Measurements from ENCODE around the gene SMARCD3.

The SMARCD3 gene

DNA sequence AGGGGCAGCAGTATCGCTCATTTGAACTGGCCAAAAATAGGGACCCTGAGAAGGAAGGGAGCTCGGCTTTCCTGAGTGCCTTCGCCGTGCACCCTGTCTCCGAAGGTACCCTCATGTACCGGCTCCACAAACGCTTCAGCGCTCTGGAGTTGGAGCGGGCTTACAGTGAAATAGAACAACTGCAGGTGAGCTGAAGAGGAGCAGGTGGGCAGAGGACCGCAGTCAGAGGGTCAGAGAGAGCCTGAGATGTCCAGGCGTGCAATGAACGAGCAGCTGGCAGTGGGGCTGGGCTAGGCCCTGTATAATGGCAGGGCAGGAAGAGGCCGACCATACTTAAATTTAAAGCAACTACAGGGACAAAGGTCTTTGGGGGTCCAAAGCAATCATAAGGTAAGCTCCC lies 12.1 kb downstream of the SMARCD3 start:
- no peak for DNase-seq (ENCODE audit: low spot score)

DNA sequence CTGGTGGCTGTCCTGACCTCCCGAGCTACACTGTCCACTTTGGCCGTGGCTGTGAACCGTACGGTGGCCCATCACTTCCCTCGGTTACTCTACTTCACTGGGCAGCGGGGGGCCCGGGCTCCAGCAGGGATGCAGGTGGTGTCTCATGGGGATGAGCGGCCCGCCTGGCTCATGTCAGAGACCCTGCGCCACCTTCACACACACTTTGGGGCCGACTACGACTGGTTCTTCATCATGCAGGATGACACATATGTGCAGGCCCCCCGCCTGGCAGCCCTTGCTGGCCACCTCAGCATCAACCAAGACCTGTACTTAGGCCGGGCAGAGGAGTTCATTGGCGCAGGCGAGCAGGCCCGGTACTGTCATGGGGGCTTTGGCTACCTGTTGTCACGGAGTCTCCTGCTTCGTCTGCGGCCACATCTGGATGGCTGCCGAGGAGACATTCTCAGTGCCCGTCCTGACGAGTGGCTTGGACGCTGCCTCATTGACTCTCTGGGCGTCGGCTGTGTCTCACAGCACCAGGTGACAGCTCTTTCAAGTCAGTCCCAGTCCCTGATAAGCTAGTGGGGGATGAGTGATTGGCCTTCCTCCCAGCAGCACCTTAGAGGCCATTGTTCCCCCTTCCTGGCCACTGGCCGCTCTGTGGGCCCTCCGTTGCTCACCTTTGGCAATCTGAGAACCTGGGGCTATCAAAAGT lies 13.3 kb downstream of the SMARCD3 start:
- DNase-seq (ENCODE audit: low spot score), result no peak

DNA sequence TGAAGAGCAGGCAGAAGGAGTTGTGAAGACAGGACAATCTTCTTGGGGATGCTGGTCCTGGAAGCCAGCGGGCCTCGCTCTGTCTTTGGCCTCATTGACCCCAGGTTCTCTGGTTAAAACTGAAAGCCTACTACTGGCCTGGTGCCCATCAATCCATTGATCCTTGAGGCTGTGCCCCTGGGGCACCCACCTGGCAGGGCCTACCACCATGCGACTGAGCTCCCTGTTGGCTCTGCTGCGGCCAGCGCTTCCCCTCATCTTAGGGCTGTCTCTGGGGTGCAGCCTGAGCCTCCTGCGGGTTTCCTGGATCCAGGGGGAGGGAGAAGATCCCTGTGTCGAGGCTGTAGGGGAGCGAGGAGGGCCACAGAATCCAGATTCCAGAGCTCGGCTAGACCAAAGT lies 14.7 kb downstream of the SMARCD3 start:
- no peak for DNase-seq (ENCODE audit: low spot score)

DNA sequence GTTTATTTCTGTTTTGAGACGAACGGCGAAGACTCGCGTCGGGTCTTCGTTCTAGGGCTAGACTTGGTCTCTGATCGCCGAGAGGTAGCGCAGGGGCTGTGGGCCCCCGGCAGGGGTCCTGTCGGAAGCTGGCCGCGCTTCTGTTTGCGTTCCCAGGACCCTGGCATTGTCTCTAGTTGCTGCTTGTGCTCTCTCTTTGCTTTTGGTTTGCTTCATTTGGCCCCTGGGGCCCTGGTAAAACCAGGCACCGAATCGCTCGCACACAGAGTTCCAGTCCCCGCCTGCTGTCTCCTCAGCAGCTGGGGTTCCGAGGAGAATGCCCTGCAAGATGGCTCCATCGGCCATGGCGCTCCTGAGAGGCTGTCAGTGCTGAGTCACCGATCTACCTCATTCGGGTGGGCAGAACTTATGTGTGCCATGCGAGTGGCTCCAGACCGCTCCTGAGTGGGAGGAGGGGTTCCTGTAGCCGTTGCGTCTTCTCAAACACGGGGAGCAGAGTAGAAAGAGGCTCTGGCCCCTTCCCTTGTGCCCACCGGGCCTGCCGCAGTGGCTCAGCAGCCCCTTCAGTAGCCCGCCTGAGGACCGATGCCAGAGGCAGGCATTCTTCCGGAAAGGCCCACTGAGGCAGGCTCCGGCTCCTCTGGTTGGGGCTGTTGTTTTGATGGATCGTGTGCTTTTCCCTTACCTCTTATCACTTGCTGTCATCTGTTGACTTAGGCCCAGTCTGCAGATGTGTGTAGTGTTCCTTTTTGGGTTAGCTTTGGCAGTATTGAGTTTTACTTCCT lies 15.4 kb downstream of the SMARCD3 start:
- DNase-seq (ENCODE audit: low spot score), result peak; percentile 49

DNA sequence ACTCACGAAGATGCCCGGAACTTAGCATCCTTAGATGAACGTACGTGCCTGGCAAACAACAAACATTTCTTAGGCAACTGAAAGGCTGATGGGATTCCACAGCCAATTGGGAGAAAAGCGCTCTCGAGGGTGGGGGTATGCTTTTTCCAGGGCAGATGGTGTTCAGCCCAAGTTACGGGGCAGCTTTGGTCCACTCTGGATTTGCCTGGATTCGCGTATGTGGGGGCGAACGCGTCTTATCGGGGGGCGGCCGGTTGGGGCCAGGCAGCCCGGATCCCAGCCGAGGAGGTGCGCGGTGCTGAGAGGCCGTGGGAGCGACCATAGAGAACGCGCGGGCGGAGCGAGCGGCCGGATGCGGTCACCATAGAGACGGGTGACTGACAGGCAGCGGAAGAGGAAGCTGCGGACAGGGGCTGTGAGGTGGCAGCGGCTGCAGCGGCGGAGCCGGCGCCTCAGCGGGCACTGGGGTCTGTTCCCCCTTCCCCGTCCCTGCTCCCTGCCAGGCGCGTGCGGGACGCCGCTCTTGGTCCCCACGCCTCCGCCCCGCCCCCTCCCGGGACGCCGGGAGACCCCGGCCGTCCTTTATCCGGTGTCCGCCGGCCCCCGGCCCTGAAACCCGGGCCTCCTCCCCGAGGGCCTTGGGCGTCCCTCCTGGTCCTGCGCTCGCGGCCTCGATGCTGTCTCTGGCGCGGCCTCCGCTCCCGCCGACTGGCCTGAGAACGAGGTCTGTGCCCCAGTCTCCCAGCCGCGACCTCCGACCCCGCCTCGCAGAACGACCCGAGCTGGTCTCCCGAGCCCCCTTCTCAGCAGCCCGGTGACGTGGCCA lies 16.2 kb downstream of the SMARCD3 start, which contains the start of gene CHPF2:
Gene CHPF2 (plus strand): TSS at position 393 of the 826 bp plus-strand sequence. CDS start 1,529 bp downstream, outside the sequence.
- peak; percentile 88 for DNase-seq (ENCODE audit: low spot score)

DNA sequence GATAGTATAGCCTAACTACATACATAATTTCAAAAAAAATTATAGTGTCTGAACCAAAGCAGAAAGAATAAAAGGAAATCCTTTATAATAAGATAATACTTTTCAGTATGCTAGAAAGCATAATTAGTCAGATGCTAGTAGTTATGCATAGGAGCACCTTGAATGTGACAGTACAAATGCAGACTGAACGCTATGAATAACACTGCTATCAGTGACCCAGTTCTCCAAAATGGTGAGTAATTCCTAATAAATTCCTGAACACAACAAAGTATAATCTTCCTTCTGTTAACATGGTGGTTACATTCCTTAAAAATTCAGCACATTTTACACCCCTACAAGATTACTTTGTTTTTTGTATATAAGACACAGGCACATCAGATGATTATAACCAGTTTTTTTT lies 17.4 kb downstream of the SMARCD3 start:
- DNase-seq (ENCODE audit: low spot score), result no peak

DNA sequence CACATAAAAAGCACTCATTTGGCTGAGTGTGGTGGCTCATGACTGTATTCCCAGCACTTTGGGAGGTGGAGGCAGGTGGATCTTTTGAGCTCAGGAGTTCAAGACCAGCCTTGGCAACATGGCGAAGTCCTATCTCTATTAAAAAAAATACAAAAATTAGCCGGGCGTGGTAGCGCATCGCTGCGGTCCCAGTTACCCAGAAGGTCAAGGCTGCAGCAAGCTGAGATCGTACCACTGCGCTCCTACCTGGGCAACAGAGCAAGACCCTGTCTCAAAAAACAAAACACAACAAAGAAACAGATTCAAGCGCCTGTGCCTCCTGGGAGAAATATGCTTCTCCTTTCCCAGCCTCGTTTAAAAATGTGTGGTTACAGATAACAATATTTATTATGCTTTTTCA lies 19.2 kb downstream of the SMARCD3 start:
- no peak for DNase-seq (ENCODE audit: low spot score)

DNA sequence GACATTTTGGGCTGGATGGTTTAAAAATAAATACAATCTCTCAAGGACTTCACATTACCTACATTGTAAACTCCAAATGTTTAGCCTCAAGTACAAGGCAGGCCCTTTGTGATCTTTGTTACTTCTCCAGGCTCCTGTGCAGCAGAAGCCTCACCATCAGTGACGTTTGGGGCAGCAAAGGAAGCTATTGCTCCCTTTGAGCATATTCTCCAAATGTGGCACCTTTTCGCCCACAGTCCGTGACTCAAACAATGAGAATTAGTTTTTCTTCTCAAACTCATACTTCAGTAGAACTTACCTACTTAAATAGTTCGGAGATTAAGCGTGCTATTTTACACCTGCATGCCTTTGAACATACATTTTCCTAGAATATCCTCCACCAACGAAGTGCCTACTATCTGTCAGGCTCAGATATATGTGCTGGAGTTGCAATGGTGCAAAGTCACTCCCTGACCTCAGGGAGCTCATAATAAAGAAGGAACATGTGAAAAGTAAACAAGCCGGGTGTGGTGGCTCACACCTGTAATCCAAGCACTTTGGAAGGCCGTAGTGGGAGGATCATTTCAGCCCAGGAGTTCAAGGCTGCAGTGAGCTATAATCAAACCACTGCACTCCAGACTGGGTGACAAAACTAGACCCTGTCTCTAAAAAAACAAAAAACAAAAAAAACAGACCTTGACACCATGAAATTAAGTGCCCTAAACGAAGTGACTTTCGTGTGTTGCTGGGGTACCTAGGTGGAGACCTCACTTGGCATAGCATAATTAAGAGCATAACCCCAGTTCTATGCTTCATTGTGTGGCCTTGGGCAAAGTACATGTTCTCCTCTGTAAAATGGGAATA lies 20.2 kb downstream of the SMARCD3 start:
- DNase-seq (ENCODE audit: low spot score), result no peak

DNA sequence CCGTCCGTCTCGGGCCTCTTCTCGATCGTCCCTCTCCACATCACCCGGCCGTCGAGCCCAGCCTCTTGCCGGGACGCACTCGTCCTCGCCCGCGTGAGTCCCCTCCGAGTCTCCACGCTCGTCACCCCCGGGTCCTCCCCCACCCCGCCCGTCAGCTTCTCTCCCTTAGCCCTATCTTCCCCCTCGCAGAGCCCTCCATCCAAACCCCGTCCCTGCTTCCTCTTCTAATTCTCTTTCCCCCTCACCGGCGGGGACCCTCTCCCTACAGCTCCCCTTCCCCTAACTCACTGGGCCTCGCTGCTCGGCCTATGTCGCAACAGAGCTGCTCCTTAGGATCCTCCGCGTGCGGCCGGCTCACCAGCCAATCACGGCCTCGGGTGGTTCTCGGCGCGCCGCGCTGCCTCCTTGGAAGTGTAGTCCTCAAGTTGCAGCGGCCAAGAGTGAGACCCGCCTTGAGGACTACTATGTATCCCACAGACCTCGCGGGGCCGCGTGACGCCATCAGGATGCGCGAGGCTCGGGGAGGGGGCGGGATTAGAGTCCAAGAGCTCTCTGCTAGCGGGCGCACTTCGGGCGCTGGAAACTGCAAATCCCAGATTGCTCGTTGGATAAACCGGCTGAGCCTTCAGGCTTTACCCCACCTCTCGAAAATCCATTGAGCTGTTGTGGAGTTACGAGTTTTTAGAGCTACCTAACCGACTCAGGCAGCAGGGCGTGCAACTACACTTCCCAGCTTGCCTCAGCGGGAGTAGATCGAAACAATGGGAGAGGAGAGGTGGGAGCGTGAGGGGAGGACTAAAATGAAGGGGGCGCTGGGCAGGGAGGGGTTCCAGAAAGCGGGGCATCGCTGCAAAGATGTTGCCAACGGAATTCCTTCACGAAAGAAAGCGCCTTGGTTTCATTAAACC lies 21.4 kb downstream of the SMARCD3 start, which contains the start of gene ABCF2:
Gene ABCF2 (minus strand): TSS at position 331 of the 908 bp plus-strand sequence. CDS start 747 bp downstream, outside the sequence.
- peak; percentile 96 for DNase-seq (ENCODE audit: low spot score)

DNA sequence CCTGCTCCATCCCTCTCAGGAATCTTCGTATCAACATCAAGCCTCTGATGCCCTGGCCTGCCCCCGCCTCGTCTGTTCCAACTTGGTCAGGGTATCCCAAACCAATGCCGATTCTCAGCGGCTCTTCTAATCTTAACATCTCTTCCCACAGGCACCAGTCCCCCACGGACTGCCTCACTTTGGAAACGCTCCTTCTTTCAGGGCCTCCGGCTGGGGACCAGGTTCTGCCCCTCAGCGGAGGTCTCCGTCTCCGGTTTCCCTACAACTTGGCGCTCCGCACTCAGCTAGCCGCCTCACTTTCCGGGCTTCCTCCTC lies 22.0 kb downstream of the SMARCD3 start:
- no peak for DNase-seq (ENCODE audit: low spot score)

DNA sequence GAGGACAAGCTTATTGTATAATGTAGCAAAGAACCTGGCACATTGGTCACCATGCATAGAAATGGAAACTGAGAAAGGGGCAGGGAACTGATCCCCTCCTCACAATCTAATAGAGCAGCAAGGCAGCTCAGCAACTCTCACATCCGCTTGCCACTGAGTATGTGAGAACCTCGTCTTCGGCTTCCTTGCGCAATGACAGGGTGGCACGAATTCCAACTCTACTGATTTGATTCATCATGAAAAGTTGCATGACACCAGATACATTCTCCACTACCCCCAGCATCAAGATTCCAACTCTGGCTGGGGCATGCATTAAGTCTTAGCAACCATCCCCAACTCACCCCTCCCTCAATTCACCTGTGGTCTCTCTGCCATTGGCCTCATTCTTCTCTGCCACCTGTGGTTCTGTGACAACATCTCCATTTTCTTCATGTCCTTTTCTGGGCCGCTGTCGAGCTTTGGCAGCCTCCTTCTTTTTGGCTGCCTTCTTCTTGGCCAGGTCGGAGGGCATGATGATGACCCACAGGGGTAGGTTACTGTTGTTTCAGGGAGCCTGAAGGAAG lies 22.5 kb downstream of the SMARCD3 start:
- no peak for DNase-seq (ENCODE audit: low spot score)

DNA sequence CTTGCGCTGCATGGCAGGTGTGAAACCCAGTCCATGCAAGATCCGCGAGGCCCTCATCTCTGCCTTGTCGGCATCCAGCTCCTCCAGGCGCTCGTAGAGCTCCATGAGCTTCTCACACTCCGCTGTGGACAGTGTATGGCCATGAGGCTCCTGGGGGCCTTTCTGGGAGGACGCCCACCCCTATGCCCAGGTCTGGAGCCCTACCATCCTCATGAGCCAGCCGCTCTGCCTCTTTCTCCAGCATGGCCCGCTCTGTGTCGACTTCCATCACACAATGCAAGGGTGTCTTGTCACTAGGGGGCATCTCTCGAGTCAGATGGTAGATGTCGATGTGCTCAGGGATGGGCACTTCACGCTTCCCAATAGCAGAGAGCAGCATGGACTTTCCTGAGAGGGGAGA lies 24.8 kb downstream of the SMARCD3 start:
- DNase-seq (ENCODE audit: low spot score), result no peak

DNA sequence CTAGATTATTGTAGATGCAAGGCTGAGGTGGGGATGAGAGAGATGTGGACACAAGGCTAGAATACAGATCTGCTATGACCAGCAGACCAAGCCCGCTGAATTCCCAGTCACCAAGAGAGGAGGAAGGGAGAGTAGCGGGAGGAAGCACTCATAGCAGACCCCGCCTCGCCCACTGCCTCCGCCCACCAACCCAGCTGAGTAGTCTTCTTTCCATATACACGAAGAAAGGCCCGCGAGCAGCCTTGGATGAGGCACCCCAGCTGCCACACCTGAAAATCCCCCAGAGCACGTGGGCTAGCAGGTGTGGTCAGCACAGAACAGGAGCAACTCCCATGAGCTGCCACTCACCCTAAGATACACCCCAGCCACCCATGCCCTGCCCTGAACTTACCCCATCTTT lies 30.3 kb downstream of the SMARCD3 start:
- no peak for DNase-seq (ENCODE audit: low spot score)

DNA sequence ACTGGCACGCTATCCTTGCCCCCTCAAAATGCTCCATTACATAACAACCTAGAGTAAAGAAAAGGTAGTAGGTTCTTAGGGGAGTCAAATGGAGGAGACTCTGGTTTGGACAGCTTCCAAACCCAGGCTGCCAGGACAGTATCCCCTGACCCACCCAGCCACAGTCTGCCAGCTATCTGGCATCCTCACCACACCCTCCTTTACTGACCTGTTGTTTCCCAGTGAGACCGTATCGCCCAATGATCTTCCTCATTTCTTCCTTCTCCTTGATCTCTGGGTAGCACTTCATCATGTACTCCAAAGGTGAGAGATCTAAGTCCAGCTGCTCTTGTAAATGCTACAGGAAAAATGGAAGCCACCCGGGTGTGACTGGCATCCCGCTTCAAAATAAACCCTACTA lies 33.1 kb downstream of the SMARCD3 start:
- no peak for DNase-seq (ENCODE audit: low spot score)

DNA sequence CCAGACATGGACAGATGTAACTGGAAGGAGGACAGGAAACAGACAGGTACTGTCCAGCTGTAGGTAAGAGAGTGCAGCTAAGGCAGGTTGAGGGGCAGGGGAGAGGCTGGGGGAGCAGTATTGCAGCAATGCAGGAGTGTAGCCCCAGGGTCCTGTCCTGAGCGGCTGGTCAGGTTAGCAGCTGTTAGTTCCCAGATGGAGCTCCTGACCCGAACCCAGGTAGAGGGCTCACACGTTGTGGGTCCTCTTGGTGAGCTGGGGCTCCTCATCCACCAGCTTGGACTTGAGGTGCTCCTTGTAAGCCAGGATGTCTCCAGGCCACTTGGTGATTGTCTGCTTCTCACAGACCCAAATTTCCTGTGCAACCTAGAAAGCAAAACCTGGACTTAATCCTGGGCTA lies 34.7 kb downstream of the SMARCD3 start:
- DNase-seq (ENCODE audit: low spot score), result no peak

DNA sequence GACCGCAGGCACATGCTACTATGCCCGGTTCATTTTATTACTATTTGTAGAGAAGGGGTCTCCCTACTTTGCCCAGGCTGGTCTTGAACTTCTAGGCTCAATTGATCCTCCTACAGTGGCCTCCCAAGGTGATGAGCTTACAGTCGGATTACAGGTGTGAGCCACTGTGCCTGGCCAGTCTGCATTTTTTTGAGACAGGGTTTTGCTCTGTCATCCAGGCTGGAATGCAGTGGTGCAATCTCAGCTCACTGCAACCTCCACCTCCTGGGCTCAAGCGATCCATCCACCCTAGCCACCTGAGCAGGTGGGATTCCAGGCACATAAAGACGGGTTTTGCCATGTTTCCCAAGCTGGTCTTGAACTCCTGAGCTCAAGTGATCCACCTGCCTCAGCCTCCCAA lies 35.9 kb downstream of the SMARCD3 start:
- no peak for DNase-seq (ENCODE audit: low spot score)

DNA sequence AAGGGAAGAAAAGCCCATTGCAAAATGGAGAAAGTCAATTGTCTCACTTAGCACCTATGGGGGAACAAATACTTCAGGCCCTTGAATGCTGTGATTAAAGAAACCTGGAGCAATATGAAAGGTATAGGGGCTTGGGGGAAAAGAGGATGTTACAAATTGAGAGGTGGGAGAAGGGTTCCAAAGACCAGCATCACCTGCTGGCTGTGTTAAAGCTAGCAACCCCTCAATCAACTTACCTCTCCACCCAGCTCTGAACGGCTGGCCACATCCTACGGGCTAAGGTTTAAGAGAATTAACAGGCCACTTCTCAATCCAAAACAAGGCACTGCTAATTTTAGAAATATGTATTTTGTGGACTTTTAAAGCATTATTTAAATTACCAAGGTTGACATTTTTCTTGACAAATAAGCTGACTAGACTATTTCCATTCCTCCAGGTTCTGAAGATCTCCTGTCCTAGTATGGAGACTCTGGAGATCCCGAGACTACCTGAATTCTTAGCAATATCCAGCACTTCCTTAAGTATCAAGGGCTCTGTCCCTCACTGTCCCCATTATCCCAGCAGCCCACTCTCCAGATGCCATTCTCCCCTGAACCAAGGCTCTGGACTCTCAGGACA lies 37.2 kb downstream of the SMARCD3 start:
- no peak for DNase-seq (ENCODE audit: low spot score)

DNA sequence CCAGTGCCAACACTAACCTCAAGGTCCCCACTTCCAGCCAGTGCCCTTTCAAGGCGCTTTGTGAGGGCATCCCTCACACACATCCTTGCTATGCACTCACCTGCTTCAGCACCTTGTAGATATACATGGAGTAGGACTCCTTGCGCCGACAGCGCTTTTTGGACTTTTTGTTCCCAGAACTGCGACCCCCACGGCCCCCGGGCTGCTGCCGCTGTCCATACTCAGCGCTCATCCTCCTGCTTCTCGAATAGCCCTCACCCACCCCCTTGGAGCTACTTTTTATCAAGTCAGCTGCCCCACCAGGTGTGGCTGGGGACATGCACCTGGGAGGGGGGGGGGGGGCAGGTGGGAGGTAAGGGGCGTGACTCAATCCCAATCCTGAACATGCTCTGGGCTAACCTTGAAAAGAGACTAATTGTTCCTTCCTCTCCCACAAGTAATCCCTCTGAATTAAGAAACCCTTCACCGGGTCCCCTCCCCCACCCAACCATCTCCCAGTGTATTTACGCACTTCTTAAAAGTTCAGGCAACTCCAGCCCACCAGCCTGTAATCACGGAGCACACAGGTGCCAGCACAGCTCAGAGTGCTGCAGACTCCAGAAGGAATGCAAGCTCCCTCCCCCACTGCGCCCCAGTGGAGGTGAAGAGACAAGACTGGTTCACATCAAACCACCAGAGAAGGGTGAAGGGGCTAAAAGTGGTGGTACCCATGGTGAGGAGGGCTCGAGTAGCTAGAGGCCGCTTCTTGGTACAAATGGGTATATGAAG lies 38.2 kb downstream of the SMARCD3 start, which contains the start of gene H2BK1:
Gene H2BK1 (minus strand): TSS at position 402 of the 768 bp plus-strand sequence. CDS start 170 bp downstream, at position 232.
- no peak for DNase-seq (ENCODE audit: low spot score)

DNA sequence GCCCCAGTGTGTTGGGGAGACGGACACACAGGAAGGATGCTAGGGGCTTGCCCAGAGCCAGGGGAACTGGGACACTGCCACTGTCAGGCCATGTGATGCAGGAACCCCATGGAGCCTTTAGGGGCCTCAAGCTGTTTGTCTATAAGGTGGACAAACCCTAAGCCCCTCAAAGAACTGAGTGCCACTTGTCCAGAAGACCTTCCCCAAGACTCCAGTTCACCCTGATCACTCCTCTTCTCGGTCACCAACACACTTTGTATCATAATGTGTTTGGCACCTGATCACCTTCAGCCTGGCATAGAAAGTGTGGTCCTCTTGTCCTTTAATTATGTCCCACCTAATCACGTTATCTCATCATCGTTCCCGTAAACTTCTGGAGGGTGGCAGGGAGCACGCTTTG lies 38.9 kb downstream of the SMARCD3 start:
- no peak for DNase-seq (ENCODE audit: low spot score)
